HCT116 (cell line): Measurements from ENCODE around the gene HEPACAM. TPM values are rescaled to one million over a fixed set of nuclear protein-coding genes. Genes with fewer than 3 reads are reported as not detected.

Source experiments
- ATAC-seq: fragments of 200-7000 bp; cut with Tn5 transposase; 2 replicates; pipeline ENCODE4 v1.9.1; 2020; ENCODE audit warnings: mild to moderate bottlenecking, moderate library complexity
- BruUV-seq: library from RNA; stranded (reverse); fragments of 400-500 nt; replicated peaks from 2 replicates; lab custom pipeline; 2021; lab: Mats Ljungman, UMichigan
- CTCF ChIA-PET: fragments of 300-600 bp; sonication (Branson Sonifier 250); formaldehyde crosslinking; loops from one replicate; lab custom pipeline; 2021; ENCODE audit warnings: antibody characterized with exemption; lab: Charles Lee
- POLR2A ChIA-PET: fragments of 300-600, 350-600 bp; sonication (Branson Sonifier 250); formaldehyde crosslinking; loops from one replicate; lab custom pipeline; 2021; ENCODE audit warnings: antibody characterized with exemption; lab: Charles Lee
- RAD21 ChIA-PET, 2 experiments: fragments of 300-600 bp; sonication (Branson Sonifier 250); formaldehyde crosslinking; loops; one replicate each; lab custom pipeline; 2023; ENCODE audit warnings: low total read pairs in 2 of 2; ENCODE audit not compliant: uncharacterized antibody in 2 of 2, unreplicated experiment in 2 of 2, low non-redundant PET in 1 of 2; lab: Charles Lee
- DNase-seq: peaks from one replicate; pipeline ENCODE4 v3.0.0-alpha.2; 2010; ENCODE audit warnings: low read depth, low spot score
- H2AFZ ChIP-seq: fragments of 200-600 bp; shearing (Covaris generic), sonication (generic); 2 replicates; pipeline ENCODE4 v1.6.1; 2017; ENCODE audit warnings: low read depth, mixed run types, mixed read lengths, antibody characterized with exemption, low read length; ENCODE audit not compliant: poor library complexity, severe bottlenecking
- H3K27ac ChIP-seq: 2 replicates; pipeline ENCODE4 v1.5.1; 2012; ENCODE audit warnings: low read depth, low read length
- H3K27me3 ChIP-seq: fragments of 200-600 bp; sonication (generic); 2 replicates; pipeline ENCODE4 v1.6.1; 2016; ENCODE audit warnings: mixed run types, low read length, mixed read lengths; ENCODE audit not compliant: insufficient read depth
- H3K36me3 ChIP-seq, 2 experiments: fragments of 200-500 bp in 1 of 2; fragments of 200-600 bp in 1 of 2; sonication (Bioruptor generic) in 1 of 2; sonication (generic) in 1 of 2; 2 replicates each; pipeline versions ENCODE4 v1.5.1 to v1.6.1; 2014 to 2016; ENCODE audit warnings: low read length in 2 of 2, inconsistent platforms in 1 of 2, mixed read lengths in 1 of 2, mixed run types in 1 of 2; ENCODE audit not compliant: insufficient read depth in 2 of 2, control insufficient read depth in 1 of 2
- H3K4me1 ChIP-seq, 2 experiments: fragments of 200-600 bp in 1 of 2; sonication (generic) in 1 of 2; 2 replicates each; pipeline versions ENCODE4 v1.5.1 to v1.6.1; 2012 to 2017; ENCODE audit warnings: low read length in 2 of 2, inconsistent platforms in 1 of 2, mild to moderate bottlenecking in 1 of 2, mixed read lengths in 1 of 2, mixed run types in 1 of 2, moderate library complexity in 1 of 2; ENCODE audit not compliant: insufficient read depth in 2 of 2, control insufficient read depth in 1 of 2
- H3K4me2 ChIP-seq: fragments of 200-600 bp; sonication (generic); 2 replicates; pipeline ENCODE4 v1.6.1; 2017; ENCODE audit warnings: mixed run types, low read length, mixed read lengths
- H3K4me3 ChIP-seq, 2 experiments: fragments of 200-600 bp in 1 of 2; sonication (generic) in 1 of 2; replicated peaks in 1 of 2; 2 replicates each; pipeline ENCODE4 v1.5.1; 2011 to 2016; ENCODE audit warnings: low read length in 2 of 2, control low read depth in 1 of 2, low read depth in 1 of 2, mild to moderate bottlenecking in 1 of 2, mixed read lengths in 1 of 2, mixed run types in 1 of 2
- H3K79me2 ChIP-seq: fragments of 200-600 bp; sonication (generic); 2 replicates; pipeline ENCODE4 v1.6.1; 2017; ENCODE audit warnings: mild to moderate bottlenecking, mixed run types, low read length, moderate library complexity, mixed read lengths; ENCODE audit not compliant: insufficient read depth
- H3K9ac ChIP-seq: fragments of 200-600 bp; sonication (generic); 2 replicates; pipeline ENCODE4 v1.6.1; 2016; ENCODE audit warnings: low read length, mixed read lengths
- H3K9me2 ChIP-seq: fragments of 200-600 bp; sonication (generic), shearing (Covaris generic); 2 replicates; pipeline ENCODE4 v1.6.1; 2017; ENCODE audit warnings: mixed run types, mild to moderate bottlenecking, moderate library complexity; ENCODE audit not compliant: insufficient read depth
- H3K9me3 ChIP-seq, 2 experiments: fragments of 200-500 bp in 1 of 2; fragments of 200-600 bp in 1 of 2; sonication (Bioruptor generic) in 1 of 2; sonication (generic) in 1 of 2; 2 replicates each; pipeline ENCODE4 v1.6.1; 2014 to 2017; ENCODE audit warnings: low read length in 2 of 2, mixed read lengths in 2 of 2, inconsistent platforms in 1 of 2, low read depth in 1 of 2, mild to moderate bottlenecking in 1 of 2, mixed run types in 1 of 2, moderate library complexity in 1 of 2; ENCODE audit not compliant: control insufficient read depth in 1 of 2, insufficient read depth in 1 of 2
- H4K20me1 ChIP-seq: fragments of 200-600 bp; sonication (generic), shearing (Covaris generic); 2 replicates; pipeline ENCODE4 v1.6.1; 2017; ENCODE audit warnings: mixed run types, mild to moderate bottlenecking, moderate library complexity; ENCODE audit not compliant: insufficient read depth
- CEBPB ChIP-seq: IDR thresholded peaks from 2 replicates; pipeline ENCODE4 v1.6.1; 2012; ENCODE audit warnings: low read depth
- CTCF ChIP-seq, 3 experiments: fragments of 200-600 bp in 1 of 3; sonication (generic) in 1 of 3; IDR thresholded peaks in 2 of 3; conservative IDR thresholded peaks in 1 of 3; 2 replicates each; pipeline ENCODE4 v1.5.1; 2012 to 2017; ENCODE audit warnings: low read depth in 2 of 3, low read length in 2 of 3, antibody characterized with exemption in 1 of 3, borderline replicate concordance in 1 of 3, control low read depth in 1 of 3, mild to moderate bottlenecking in 1 of 3, mixed read lengths in 1 of 3, mixed run types in 1 of 3, moderate library complexity in 1 of 3; ENCODE audit not compliant: insufficient read depth in 1 of 3
- EZH2 ChIP-seq: fragments of 200-600 bp; sonication (generic); IDR thresholded peaks from 2 replicates; pipeline ENCODE4 v1.6.1; 2017; ENCODE audit warnings: antibody characterized with exemption, mixed run types
- JUND ChIP-seq: IDR thresholded peaks from 2 replicates; pipeline ENCODE4 v1.6.1; 2012
- POLR2A ChIP-seq: IDR thresholded peaks from 2 replicates; pipeline ENCODE4 v1.7.0; 2011; ENCODE audit warnings: borderline replicate concordance; ENCODE audit not compliant: insufficient read depth, insufficient read length; ENCODE audit errors: extremely low read depth
- POLR2AphosphoS5 ChIP-seq: IDR thresholded peaks from 2 replicates; pipeline ENCODE4 v1.6.1; 2011; ENCODE audit warnings: mild to moderate bottlenecking, low read depth, low read length, moderate library complexity
- REST ChIP-seq: IDR thresholded peaks from 2 replicates; pipeline ENCODE4 v1.6.1; 2012; ENCODE audit warnings: low read depth
- SRF ChIP-seq: IDR thresholded peaks from 2 replicates; pipeline ENCODE4 v1.6.1; 2012; ENCODE audit warnings: low read depth
- TCF7L2 ChIP-seq: IDR thresholded peaks from 2 replicates; pipeline ENCODE4 v1.7.0; 2011; ENCODE audit warnings: borderline replicate concordance, inconsistent platforms; ENCODE audit not compliant: insufficient read depth, insufficient read length; ENCODE audit errors: extremely low read depth
- YY1 ChIP-seq: IDR thresholded peaks from 2 replicates; pipeline ENCODE4 v1.6.1; 2011; ENCODE audit warnings: low read length, low read depth, moderate library complexity, mild to moderate bottlenecking; ENCODE audit not compliant: insufficient replicate concordance; ENCODE audit errors: extremely low read depth
- ZBTB33 ChIP-seq: IDR thresholded peaks from 2 replicates; pipeline ENCODE4 v1.6.1; 2011; ENCODE audit warnings: mild to moderate bottlenecking, low read length, moderate library complexity; ENCODE audit not compliant: insufficient replicate concordance; ENCODE audit errors: extremely low read depth
- ZFX ChIP-seq: fragments of 450-650 bp; IDR thresholded peaks from 2 replicates; pipeline ENCODE4 v1.6.1; 2017
- intact Hi-C: fragments of 100-400 bp; cut with micrococcal nuclease; formaldehyde crosslinking; loops from 2 replicates; pipeline ENCODE4 v1.10.0; 2022
- total RNA-seq: library from RNA; stranded (reverse); gene quantifications from one replicate; pipeline ENCODE4 v1.2.1, GENCODE V29; 2021; ENCODE audit not compliant: unreplicated experiment

The HEPACAM gene
- total RNA-seq, 1 experiment from 2014 or later: not detected

- TF ChIP-seq REST (no peak), POLR2A (no peak), ZFX (no peak), CTCF (IDR thresholded peaks at IDR 0.05 in 2 of 3, conservative IDR thresholded peaks at IDR 0.05 in 1 of 3; ENCODE audit: borderline replicate concordance in 1 of 3, insufficient read depth in 1 of 3, low read depth in 2 of 3, low read length in 2 of 3) (no peak), TCF7L2 (no peak)
Measured at GRCh38 chr11:124920870-124921609, 14.8 kb downstream of the HEPACAM start (continued).

- POLR2A ChIA-PET: interaction anchor here (0.6 kb wide), 1 partner anchor 33 kb away, joined by 3 read pairs; the partner anchor contains the start of gene CCDC15
- Histone ChIP-seq H3K27me3 (no peaks in the 10 kb centered on the region), H3K9me3 (no peaks in the 10 kb centered on the region), H3K36me3 (no peaks in the 10 kb centered on the region), H3K79me2 (no peaks in the 10 kb centered on the region), H4K20me1 (no peaks in the 10 kb centered on the region), H3K9me2 (no peaks in the 10 kb centered on the region), H3K4me2 (no peak overlapping the region), H3K9ac (no peak overlapping the region), H2AFZ (no peak overlapping the region), H3K27ac (no peak overlapping the region), H3K4me3 (no peak overlapping the region), H3K4me1 (peaks cover 0 to 4% of the 10 kb centered on the region in 2 experiments; a peak in 1 of 4 replicates)
- no TSS peak for BruUV-seq
- intact Hi-C loops: no loop called here
- TF ChIP-seq EZH2 (no peak), ZBTB33 (no peak), JUND (no peak), CTCF (IDR thresholded peaks at IDR 0.05 in 2 of 3, conservative IDR thresholded peaks at IDR 0.05 in 1 of 3; ENCODE audit: borderline replicate concordance in 1 of 3, insufficient read depth in 1 of 3, low read depth in 2 of 3, low read length in 2 of 3) (no peak), CEBPB (no peak), POLR2AphosphoS5 (no peak), POLR2A (no peak), SRF (no peak), YY1 (no peak)
- CTCF ChIA-PET: no interaction called here
- ATAC-seq: no peak
- no peak for DNase-seq
- RAD21 ChIA-PET: no interaction called here
Measured at GRCh38 chr11:124920356-124920755, 15.5 kb downstream of the HEPACAM start.
